GM19240 (cell line): ENCODE results near the gene ASB12.

Experiments used
- DNase-seq: peaks from one replicate; pipeline ENCODE4 v3.0.0; 2011; ENCODE audit warnings: low spot score; ENCODE audit not compliant: insufficient read length

Gene ASB12

DNA sequence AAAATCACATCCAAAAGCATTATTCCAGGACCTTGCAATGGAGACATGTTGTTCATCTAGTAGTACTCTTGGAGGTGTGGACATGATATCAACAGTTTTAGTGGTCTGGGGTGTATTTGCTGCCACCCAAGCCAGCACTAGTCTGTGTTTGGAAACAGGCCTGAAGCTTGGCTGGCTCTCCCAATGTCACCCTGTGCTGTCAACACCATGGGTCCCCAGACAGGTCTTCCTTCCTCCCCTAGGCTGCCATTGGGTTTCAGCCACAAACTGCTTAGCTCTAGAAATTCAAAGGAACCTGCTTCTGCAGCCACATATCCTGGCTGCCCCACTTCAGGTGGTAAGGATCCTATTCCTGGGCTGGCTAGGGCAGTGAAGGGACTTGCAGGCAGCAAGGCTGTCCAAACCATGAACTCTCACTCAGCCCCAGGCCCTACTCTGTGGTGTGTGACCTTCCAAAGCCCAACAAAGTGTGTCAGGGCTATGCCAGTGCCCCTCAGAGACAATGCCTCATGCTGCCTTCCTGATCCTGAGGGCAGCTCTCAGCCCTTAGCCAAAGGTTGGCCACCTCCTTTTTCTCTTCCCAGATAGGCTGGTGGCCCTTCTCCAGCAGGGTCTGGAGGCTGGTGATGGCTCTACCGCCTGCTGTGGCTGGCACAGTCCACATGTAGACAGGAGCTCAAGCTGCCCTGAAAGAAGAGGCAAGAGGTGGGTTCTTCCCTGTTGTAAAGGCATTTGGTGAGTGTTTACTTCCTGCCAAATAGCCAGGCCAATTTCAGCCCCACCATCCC, 43.2 kb downstream of the ASB12 start:
- DNase-seq: no peak

DNA sequence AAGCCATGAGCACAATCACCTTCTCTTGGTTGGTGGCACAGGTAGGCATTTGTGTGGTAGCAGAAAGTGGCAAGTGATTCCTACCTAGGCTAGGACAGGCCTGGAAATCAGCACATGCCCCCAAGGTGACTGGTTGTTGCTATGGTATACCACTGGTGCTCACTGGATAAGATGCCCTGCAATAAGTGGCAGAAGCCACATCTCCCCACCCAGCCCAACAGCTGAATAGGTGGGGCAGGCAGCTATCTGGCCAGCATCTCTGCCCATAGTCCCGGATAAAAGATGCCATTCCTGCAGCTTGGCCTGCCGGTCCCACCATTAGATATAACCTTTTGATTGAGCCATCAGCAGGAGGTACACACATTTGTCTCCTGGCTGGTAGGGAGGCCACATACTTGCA, 46.0 kb downstream of the ASB12 start:
- no peak for DNase-seq

DNA sequence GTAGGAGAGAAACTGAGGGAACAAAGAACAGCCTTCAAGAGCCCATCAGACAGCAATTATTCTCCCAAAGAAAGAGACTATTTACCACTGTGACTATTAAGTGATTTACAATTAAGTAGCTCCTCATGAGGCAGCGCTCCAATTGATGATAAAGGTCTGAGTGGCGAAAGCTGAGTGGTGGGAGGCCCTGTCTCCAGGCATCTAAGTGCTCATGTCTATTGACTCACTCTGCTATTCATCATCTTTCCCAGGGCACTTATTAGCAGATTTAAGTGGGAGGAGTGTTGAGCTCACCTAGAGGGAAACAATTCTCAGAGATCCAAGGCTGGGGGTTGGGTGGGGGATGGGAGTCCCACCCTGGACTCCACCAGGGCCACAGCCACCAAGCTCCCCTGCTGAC, 48.2 kb downstream of the ASB12 start:
- DNase-seq: no peak

GRCh38 chrX:64176876-64177275, 53.5 kb downstream of the ASB12 start:
- no peak for DNase-seq
